CD4-positive, alpha-beta T cell treated with Interferon gamma for 1 hour (primary cell): ENCODE measurements around the gene CDHR3.
"Not testable (repeated sequence)": the region's sequence is repeated elsewhere in the genome, so short reads cannot be mapped to it uniquely, and the experiment has no call there.

Experiments
- DNase-seq: peaks from one replicate; pipeline ENCODE4 v3.0.0-alpha.2; 2020

The CDHR3 gene

GRCh38 chr7:106003525-106004064 is 40.5 kb downstream of the CDHR3 start:
- DNase-seq, result no peak

GRCh38 chr7:106006906-106007305 is 43.8 kb downstream of the CDHR3 start:
- DNase-seq, result no peak

DNA sequence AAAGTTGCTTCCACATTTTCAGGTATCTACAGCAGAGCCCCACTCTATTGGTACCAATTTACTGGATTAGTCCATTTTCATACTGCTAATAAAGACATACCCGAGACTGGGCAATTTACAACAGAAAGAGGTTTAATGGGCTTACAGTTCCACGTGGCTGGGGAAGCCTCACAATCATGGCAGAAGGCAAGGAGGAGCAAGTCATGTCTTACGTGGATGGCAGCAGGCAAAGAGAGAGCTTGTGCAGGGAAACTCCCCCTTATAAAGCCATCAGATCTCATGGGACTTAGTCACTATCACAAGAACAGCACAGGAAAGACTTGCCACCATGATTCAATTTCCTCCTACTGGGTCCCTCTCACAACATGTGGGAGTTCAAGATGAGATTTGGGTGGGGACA is 44.7 kb downstream of the CDHR3 start:
- DNase-seq, result not testable (repeated sequence)

GRCh38 chr7:106009503-106010226 is 46.6 kb downstream of the CDHR3 start:
- DNase-seq, result peak; percentile 79

GRCh38 chr7:106010331-106010730 is 47.3 kb downstream of the CDHR3 start:
- no peak for DNase-seq

DNA sequence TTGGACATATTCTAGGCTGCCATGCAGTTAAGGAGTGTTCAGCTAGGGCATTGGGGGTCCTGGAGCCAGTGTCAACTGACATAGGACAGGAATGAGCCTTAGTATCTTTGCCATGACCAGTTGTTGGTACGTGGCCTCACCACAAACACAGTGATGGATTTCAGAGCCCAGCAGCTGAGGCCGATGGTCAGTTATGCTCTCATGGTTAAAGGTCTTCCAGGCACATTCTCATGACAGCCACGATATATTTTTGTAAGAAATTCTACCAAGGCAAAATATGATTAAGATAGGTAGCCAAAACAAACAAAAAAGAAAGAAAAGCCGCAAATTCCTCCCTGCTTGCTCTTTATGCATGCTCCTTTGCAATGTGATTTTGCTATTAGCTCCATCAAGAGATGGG is 47.8 kb downstream of the CDHR3 start:
- no peak for DNase-seq

GRCh38 chr7:106012184-106012583 is 49.1 kb downstream of the CDHR3 start:
- DNase-seq, result no peak

- DNase-seq, result no peak
Measured at GRCh38 chr7:106012935-106013439, 49.9 kb downstream of the CDHR3 start.

DNA sequence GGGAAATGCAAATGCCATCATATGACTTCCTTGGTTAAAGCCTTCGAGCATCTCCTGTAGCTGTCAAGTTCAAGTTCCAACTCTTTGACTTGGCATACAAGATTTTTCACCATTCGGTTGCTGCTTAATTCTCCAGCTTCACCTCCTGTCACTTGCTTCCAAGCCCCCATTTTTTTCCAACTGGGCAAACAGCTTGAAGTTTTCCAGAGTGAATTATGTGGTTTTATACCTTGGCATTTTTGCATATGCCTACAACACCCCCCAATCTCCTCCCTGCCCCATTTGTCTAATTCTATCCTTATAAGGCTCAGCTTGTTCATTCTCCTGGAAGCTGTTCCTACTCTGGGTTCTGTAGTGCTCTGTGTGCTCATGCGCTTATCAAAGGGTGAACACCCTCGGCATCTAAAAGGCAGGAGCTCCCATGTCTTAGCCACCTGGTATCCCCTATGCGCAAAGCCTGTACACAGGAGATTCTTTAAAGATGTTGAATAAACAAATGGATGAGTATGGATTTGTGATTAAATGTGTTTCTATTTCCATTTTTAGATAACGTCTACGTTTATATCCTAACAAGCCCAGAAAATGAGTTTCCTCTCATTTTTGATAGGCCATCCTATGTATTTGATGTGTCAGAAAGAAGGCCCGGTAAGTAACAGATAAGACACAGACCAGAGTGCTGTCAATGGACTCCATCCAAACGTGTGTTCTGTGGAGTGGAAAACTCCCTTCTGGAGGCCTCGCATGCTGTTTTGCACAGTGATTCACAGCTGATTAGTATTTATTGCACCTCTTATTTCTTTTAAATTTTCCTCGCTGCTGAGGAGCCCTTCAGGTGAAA is 52.5 kb downstream of the CDHR3 start:
- no peak for DNase-seq

DNA sequence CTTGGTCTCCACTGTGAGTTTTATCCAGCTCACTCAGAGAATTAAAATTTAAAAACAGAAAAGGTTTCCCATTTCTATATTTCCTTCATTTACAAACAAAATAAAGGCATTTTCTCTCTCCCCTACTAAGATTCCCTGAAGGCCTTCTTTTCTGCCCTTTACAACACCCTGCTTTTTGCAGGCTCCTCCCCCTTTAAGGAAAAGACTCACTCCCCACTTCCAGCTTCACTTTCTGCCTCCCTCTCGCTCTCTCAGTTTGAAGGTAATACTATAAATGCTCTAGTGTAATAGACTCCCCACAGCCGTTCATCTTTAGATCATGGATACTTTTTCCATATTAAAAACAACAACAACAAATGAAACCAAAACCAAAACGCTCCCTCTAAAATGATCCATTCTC is 53.3 kb downstream of the CDHR3 start:
- DNase-seq, result no peak

GRCh38 chr7:106017657-106018056 is 54.6 kb downstream of the CDHR3 start:
- no peak for DNase-seq

- DNase-seq, result no peak
Measured at GRCh38 chr7:106018566-106019469, 55.8 kb downstream of the CDHR3 start.

GRCh38 chr7:106019470-106019820 is 56.4 kb downstream of the CDHR3 start:
- DNase-seq, result no peak

GRCh38 chr7:106021151-106022067 is 58.3 kb downstream of the CDHR3 start:
- DNase-seq, result no peak

DNA sequence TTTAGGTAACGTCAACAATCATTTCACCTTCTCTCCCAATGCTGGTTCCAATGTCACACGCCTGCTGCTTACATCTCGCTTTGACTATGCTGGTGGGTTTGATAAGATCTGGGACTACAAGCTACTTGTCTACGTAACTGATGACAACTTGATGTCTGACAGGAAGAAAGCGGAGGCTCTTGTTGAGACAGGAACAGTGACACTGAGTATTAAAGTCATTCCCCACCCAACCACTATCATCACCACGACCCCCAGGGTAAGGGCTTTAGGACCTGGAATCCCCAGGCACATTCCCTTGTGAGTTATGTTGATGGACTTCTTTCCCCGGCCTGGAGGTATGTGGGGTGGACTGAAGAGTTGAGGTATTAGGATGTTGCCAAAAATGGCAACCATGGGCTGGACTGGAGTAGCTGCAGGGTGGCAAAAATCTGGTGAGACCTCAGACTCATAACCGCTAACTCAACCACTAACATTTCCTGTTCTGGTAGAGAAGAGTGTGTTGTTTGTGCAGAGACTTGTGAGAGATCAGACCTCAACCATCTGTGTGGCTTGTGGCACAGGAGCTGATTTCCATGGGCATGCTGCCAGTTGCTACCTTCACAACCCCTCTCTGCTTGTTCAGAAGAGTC is 59.2 kb downstream of the CDHR3 start:
- DNase-seq, result peak; percentile 81

GRCh38 chr7:106023369-106024322 is 60.6 kb downstream of the CDHR3 start:
- no peak for DNase-seq

- no peak for DNase-seq
Measured at GRCh38 chr7:106026101-106026500, 63.0 kb downstream of the CDHR3 start.

DNA sequence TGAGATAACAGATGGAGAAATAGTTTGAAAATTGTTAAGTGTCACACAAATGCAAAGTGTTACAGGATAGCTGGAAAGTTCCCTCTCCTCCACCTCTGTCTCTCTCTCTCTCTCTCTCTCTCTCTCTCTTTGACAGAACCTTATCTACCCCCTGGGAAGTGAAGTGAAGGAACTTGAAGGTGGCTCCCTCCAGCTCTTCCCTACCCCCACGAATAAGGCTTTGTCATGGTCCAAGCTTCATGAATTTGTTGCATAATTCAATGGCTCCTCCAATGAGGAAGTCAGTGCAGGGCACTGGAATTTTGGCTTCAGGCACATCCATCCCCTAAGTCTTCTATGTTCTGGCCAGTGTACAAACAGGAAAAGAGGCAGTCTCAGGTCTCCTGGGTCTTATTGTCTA is 66.4 kb downstream of the CDHR3 start:
- DNase-seq, result no peak

DNA sequence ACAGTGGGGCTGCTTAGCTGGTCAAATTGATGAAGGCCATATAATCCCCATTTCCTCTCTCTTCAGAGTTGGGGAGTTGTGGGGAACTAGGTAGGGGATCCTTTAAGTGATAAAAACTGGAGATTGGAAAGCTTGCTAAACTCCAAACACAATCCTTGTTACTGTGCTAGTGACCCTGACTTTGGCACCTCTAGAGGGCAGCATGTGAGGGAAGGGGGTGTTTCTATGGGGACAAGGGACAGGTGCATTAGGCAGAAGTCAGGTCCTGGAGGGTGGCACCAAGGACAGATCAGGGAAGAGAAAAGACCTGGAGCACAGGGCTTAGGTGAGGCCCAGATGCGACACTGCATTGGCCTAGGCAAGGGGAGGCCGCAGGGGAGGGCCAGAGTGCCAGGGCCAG is 66.9 kb downstream of the CDHR3 start:
- DNase-seq, result no peak
